Hepatocyte (in vitro differentiated cells): ENCODE measurements around the gene CASKIN1. TPM values are rescaled to one million over a fixed set of nuclear protein-coding genes. Genes with fewer than 3 reads are reported as not detected.
A peak's percentile ranks its signal among the peaks of the same experiment; 100 is the strongest.

ENCODE experiments used
- DNase-seq: peaks from one replicate; pipeline ENCODE4 v3.0.0-alpha.2; 2016; ENCODE audit warnings: low spot score
- H2AFZ ChIP-seq: fragments of 200-600 bp; sonication (generic); 2 replicates; pipeline ENCODE4 v1.6.0; 2016; ENCODE audit warnings: antibody characterized with exemption, mild to moderate bottlenecking
- H3K27ac ChIP-seq: fragments of 200-600 bp; sonication (generic); 2 replicates; pipeline ENCODE4 v1.5.1; 2016; ENCODE audit warnings: mild to moderate bottlenecking
- H3K27me3 ChIP-seq: fragments of 200-600 bp; sonication (generic); 2 replicates; pipeline ENCODE4 v1.6.1; 2016
- H3K36me3 ChIP-seq: fragments of 200-600 bp; sonication (generic); replicated peaks from 2 replicates; pipeline ENCODE4 v1.5.1; 2016; ENCODE audit warnings: low read depth; ENCODE audit not compliant: insufficient read depth
- H3K4me1 ChIP-seq: fragments of 200-600 bp; sonication (generic); 2 replicates; pipeline ENCODE4 v1.5.1; 2016; ENCODE audit warnings: mild to moderate bottlenecking, moderate library complexity; ENCODE audit not compliant: insufficient read depth
- H3K4me2 ChIP-seq: fragments of 200-600 bp; sonication (generic); 2 replicates; pipeline ENCODE4 v1.6.0; 2016
- H3K4me3 ChIP-seq: fragments of 200-600 bp; sonication (generic); 2 replicates; pipeline ENCODE4 v1.5.1; 2016; ENCODE audit warnings: mild to moderate bottlenecking
- H3K79me2 ChIP-seq: fragments of 200-600 bp; sonication (generic); 2 replicates; pipeline ENCODE4 v1.6.0; 2017; ENCODE audit warnings: mild to moderate bottlenecking
- H3K9me2 ChIP-seq: fragments of 200-600 bp; sonication (generic); replicated peaks from 2 replicates; pipeline ENCODE4 v1.6.0; 2017; ENCODE audit warnings: mild to moderate bottlenecking; ENCODE audit not compliant: insufficient read depth
- H3K9me3 ChIP-seq: fragments of 200-600 bp; sonication (generic); 2 replicates; pipeline ENCODE4 v1.5.1; 2016; ENCODE audit warnings: low read depth, mild to moderate bottlenecking
- H4K20me1 ChIP-seq: fragments of 200-600 bp; sonication (generic); 2 replicates; pipeline ENCODE4 v1.6.0; 2016; ENCODE audit warnings: mild to moderate bottlenecking; ENCODE audit not compliant: insufficient read depth, poor library complexity, severe bottlenecking
- EZH2 ChIP-seq: fragments of 200-600 bp; sonication (generic); IDR thresholded peaks from 2 replicates; pipeline ENCODE4 v1.6.1; 2016; ENCODE audit warnings: antibody characterized with exemption, mild to moderate bottlenecking, borderline replicate concordance
- EZH2phosphoT487 ChIP-seq: fragments of 200-600 bp; sonication (generic); IDR thresholded peaks from one replicate; pipeline ENCODE4 v1.6.1; 2018; ENCODE audit warnings: antibody characterized with exemption, mild to moderate bottlenecking, low read depth, moderate library complexity; ENCODE audit not compliant: unreplicated experiment, severe bottlenecking
- WGBS: methylation state at CpG from one replicate; pipeline ENCODE4 v1.1.6; 2016; ENCODE audit warnings: low lambda C conversion rate; ENCODE audit errors: missing lambda C conversion rate; 5-methylcytosine and 5-hydroxymethylcytosine counted together
- polyA plus RNA-seq: library from polyadenylated mRNA; unstranded; fragments of >200 nt; fragmentation: Nextera tagmentation; extraction: Ambion mirVana; gene quantifications from 2 replicates; pipeline ENCODE4 v1.2.1, GENCODE V29; 2016
- total RNA-seq: library from RNA; depleted of rRNA; stranded (reverse); fragments of >200 nt; gene quantifications from 2 replicates; pipeline ENCODE4 v1.2.3, GENCODE V29; 2014
- TF ChIP-seq, protein P1 (sequence below): fragments of 200-600 bp; sonication (generic); IDR thresholded peaks from 2 replicates; pipeline ENCODE4 v1.5.1; 2016; ENCODE audit warnings: antibody characterized with exemption, mild to moderate bottlenecking; ENCODE audit not compliant: poor library complexity

Gene CASKIN1
- total and polyA plus RNA-seq, 2 experiments from 2014 or later = 0.47 to 1.7 TPM

DNA sequence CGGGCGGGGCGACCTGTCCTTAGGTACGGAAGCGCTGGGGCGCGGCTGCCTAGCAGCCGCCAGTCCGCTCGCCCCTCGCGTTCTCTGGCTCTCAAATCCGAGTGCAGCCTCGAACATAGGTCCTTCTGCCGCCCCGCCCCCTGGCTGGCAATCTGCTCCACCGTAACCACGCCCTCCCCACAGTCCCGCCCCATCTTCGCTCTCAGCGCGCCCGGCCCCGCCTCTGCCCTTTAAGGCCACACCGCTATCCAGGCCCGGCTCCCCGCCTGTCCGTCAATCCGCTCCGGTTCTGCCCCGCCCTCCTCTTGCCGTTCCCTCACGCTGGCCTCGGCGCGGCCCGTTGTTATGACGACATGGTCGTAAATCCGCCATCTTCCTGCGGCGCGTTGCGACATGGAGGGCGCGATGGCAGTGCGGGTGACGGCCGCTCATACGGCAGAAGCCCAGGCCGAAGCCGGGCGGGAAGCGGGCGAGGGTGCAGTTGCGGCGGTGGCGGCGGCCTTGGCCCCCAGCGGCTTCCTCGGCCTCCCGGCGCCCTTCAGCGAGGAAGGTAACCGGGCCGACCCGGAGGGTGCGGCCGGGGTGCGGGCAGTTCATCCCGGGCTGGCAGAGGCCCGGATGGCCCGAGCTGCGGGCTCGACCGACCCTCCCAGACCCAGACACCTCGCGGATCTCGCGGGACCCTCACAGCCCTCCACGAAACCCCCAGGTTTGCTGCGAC lies 27.0 kb upstream of the CASKIN1 start, which contains the start of gene E4F1:
Gene E4F1, plus strand, starts transcription at position 371 of the 721 bp plus-strand sequence. Its CDS starts 23 bp downstream, at position 394.
- Histone ChIP-seq H3K36me3 (no peaks in the 10 kb centered on the region), H3K79me2 (peaks cover 40% of the 10 kb centered on the region), H3K27me3 (no peaks in the 10 kb centered on the region), H3K9me2 (no peaks in the 10 kb centered on the region), H3K27ac (peak within 1 kb of the TSS; percentile 80), H3K4me3 (peak within 1 kb of the TSS; percentile 58), H3K4me1 (peaks cover 13% of the 10 kb centered on the region), H2AFZ (peak within 1 kb of the TSS; percentile 67), H3K4me2 (peak within 1 kb of the TSS; percentile 90), H3K9me3 (no peaks in the 10 kb centered on the region), H4K20me1 (peaks cover 17% of the 10 kb centered on the region)
- DNase-seq = peak; percentile 100
- 1% methylated on average over 50 of the region's 82 CpGs for WGBS
- TF ChIP-seq EZH2phosphoT487 (no peak), EZH2 (no peak)
- TF ChIP-seq, protein P1, sequence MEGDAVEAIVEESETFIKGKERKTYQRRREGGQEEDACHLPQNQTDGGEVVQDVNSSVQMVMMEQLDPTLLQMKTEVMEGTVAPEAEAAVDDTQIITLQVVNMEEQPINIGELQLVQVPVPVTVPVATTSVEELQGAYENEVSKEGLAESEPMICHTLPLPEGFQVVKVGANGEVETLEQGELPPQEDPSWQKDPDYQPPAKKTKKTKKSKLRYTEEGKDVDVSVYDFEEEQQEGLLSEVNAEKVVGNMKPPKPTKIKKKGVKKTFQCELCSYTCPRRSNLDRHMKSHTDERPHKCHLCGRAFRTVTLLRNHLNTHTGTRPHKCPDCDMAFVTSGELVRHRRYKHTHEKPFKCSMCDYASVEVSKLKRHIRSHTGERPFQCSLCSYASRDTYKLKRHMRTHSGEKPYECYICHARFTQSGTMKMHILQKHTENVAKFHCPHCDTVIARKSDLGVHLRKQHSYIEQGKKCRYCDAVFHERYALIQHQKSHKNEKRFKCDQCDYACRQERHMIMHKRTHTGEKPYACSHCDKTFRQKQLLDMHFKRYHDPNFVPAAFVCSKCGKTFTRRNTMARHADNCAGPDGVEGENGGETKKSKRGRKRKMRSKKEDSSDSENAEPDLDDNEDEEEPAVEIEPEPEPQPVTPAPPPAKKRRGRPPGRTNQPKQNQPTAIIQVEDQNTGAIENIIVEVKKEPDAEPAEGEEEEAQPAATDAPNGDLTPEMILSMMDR = no peak

DNA sequence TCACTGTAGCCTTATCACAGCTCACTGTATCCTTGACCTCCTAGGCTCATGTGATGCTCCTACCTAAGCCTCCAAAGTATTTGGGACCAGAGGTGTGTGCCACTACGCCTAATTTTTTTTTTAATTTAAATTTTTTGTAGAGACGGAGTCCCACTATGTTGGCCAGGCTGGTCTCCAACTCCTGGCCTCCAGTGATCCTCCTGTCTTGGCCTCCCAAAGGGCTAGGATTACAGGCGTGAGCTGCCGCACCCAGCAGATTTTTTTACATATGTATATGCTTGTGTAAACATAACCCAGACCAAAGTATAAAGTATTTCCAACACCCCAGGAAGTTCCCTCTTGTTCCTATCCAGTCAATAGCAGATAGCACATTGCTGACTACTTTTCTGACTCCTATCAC lies 19.9 kb upstream of the CASKIN1 start:
- no peaks in the 10 kb centered on the region for H3K27me3 ChIP-seq
- peak overlapping the region; percentile 88 for H3K4me2 ChIP-seq
- peak overlapping the region; percentile 92 for H3K27ac ChIP-seq
- DNase-seq = no peak
- H4K20me1 ChIP-seq = peaks cover 8% of the 10 kb centered on the region
- 91% methylated on average over 4 of the region's 4 CpGs for WGBS
- no peak overlapping the region for H3K4me3 ChIP-seq
- peaks cover 8% of the 10 kb centered on the region for H3K4me1 ChIP-seq
- H3K9me2 ChIP-seq = no peaks in the 10 kb centered on the region
- no peaks in the 10 kb centered on the region for H3K9me3 ChIP-seq
- no peak for TF ChIP-seq EZH2
- TF ChIP-seq, protein P1 = no peak
- peaks cover 18% of the 10 kb centered on the region for H3K79me2 ChIP-seq
- H2AFZ ChIP-seq = no peak overlapping the region
- H3K36me3 ChIP-seq = no peaks in the 10 kb centered on the region

DNA sequence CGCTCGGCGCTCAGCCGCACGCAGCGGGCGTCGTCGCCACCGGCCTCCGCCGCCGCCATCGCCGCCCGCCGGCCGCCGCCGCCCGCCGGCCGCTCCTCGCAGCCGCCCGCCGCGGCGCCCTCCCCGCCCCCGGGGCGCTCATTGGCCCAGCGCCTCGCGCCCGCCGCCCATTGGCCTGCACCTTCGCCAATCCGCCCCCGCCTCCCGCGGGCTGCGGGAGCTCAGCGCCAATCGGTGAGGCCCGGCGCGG lies 18.2 kb upstream of the CASKIN1 start, which contains the start of gene PGP:
Gene PGP, minus strand, starts transcription at position 122 of the 250 bp plus-strand sequence. Its CDS starts 63 bp downstream, at position 59.
- peaks cover 8% of the 10 kb centered on the region for H3K4me1 ChIP-seq
- no peaks in the 10 kb centered on the region for H3K36me3 ChIP-seq
- H3K4me3 ChIP-seq = peak within 1 kb of the TSS; percentile 90
- peak within 1 kb of the TSS; percentile 92 for H3K27ac ChIP-seq
- under 1% methylated on average over 14 of the region's 48 CpGs for WGBS
- TF ChIP-seq EZH2 = no peak
- no peak for TF ChIP-seq EZH2phosphoT487
- TF ChIP-seq, protein P1 = no peak
- no peaks in the 10 kb centered on the region for H3K9me3 ChIP-seq
- H3K79me2 ChIP-seq = peaks cover 18% of the 10 kb centered on the region
- H2AFZ ChIP-seq = peak within 1 kb of the TSS; percentile 68
- H4K20me1 ChIP-seq = peaks cover 8% of the 10 kb centered on the region
- peak within 1 kb of the TSS; percentile 94 for H3K4me2 ChIP-seq
- no peak for DNase-seq
- no peaks in the 10 kb centered on the region for H3K27me3 ChIP-seq
- H3K9me2 ChIP-seq = no peaks in the 10 kb centered on the region
